ENCODE results near the gene FRMD1. TPM values are rescaled to one million over a fixed set of nuclear protein-coding genes. Genes with fewer than 3 reads are reported as not detected.

FRMD1 gene
- total and polyA plus RNA-seq, 10 of the 15 experiments (the other 5 are each of a cell fraction or from before 2014, with no cell fraction given): not detected

DNA sequence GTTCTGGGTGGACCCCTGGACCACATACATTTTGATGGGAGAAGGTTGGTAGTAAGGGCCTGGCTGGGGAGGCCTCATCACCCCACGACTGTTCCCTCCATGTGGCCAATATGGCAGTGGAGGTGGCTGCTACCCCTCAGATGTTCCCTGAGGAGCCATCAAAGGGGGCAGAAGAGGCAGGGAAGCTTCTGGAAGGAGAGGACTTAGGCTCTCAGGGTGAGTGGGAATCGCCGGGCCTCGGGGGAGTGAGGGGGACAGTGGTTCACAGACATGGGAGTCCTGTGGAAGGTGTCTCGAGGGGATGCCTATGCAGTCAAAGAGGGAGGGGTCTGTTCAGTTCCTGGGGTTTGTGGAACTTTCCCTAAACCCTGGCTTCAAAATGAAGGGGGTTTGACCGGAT is 32.9 kb upstream of the FRMD1 start:
- ChIA-PET CTCF (no interaction called here), SMC1A (ENCODE audit: uncharacterized antibody, unreplicated experiment) (interaction anchor here (0.6 kb wide), 1 partner anchor 9 kb away, joined by 3 read pairs; no protein-coding TSS in a partner anchor), POLR2A (no interaction called here), RAD21 (ENCODE audit: unreplicated experiment) (no interaction called here)
- H3K27ac ChIP-seq (ENCODE audit: control insufficient read depth, insufficient read depth): no peak overlapping the region
- ATAC-seq (no peak), DNase-seq (ENCODE audit: low read depth, low spot score) (no peak), FAIRE-seq (no peak)
- no peak overlapping the region for H3K4me2 ChIP-seq (ENCODE audit: control insufficient read depth, insufficient read depth)
- H3K4me1 ChIP-seq (ENCODE audit: control insufficient read depth, insufficient read depth, low read length): no peaks in the 10 kb centered on the region
- no peak for TF ChIP-seq TBL1XR1 (IDR thresholded peaks at IDR 0.05; ENCODE audit: low read depth, low read length)
- no peak for TF ChIP-seq LARP7 (IDR thresholded peaks at IDR 0.05)
- no peak for TF ChIP-seq CHD4 (IDR thresholded peaks at IDR 0.05)
- TF ChIP-seq KAT2A (conservative IDR thresholded peaks at IDR 0.05; ENCODE audit: control insufficient read depth, low read depth, low read length): no peak
- TF ChIP-seq GATAD2B (conservative IDR thresholded peaks at IDR 0.05; ENCODE audit: low read depth): no peak
- H3K36me3 ChIP-seq (ENCODE audit: control insufficient read depth in 2 of 2, insufficient read depth in 2 of 2, low read length in 1 of 2): no peaks in the 10 kb centered on the region
- no peak overlapping the region for H3K9ac ChIP-seq (ENCODE audit: control insufficient read depth, insufficient read depth, low read length)
- no peak overlapping the region for H3K4me3 ChIP-seq
- WGBS (ENCODE audit: insufficient coverage, insufficient replicate concordance, low lambda C conversion rate, missing lambda C conversion rate): 29% methylated on average over 6 of the region's 6 CpGs
- intact Hi-C loops (cut with micrococcal nuclease; ENCODE audit: unreplicated experiment) (no loop called here), in situ Hi-C loops (cut with MboI) (no loop called here)
- BruUV-seq (replicated peaks): no TSS peak
- H3K27me3 ChIP-seq (replicated peaks in 1 of 2; ENCODE audit: control insufficient read depth in 2 of 2, insufficient read depth in 2 of 2, low read length in 1 of 2): no peaks in the 10 kb centered on the region
- H3K9me3 ChIP-seq (replicated peaks; ENCODE audit: control insufficient read depth, insufficient read depth, low read length): no peaks in the 10 kb centered on the region
- no peak overlapping the region for H2AFZ ChIP-seq (ENCODE audit: control insufficient read depth, low read depth, low read length)
- H3K79me2 ChIP-seq (ENCODE audit: control insufficient read depth, insufficient read depth, low read length): no peaks in the 10 kb centered on the region
- no peaks in the 10 kb centered on the region for H4K20me1 ChIP-seq (ENCODE audit: control insufficient read depth, insufficient read depth)

- no peak for FAIRE-seq
- no peak for ATAC-seq
- no peak overlapping the region for H3K4me2 ChIP-seq (ENCODE audit: control insufficient read depth, insufficient read depth)
- WGBS (ENCODE audit: insufficient coverage, insufficient replicate concordance, low lambda C conversion rate, missing lambda C conversion rate): 18% methylated on average over 3 of the region's 3 CpGs
- BruUV-seq (replicated peaks): no TSS peak
- SMC1A ChIA-PET (ENCODE audit: uncharacterized antibody, unreplicated experiment): no interaction called here
- no peak overlapping the region for H3K9ac ChIP-seq (ENCODE audit: control insufficient read depth, insufficient read depth, low read length)
- H3K4me1 ChIP-seq (ENCODE audit: control insufficient read depth, insufficient read depth, low read length): no peaks in the 10 kb centered on the region
- H3K27ac ChIP-seq (ENCODE audit: control insufficient read depth, insufficient read depth): no peak overlapping the region
- DNase-seq (ENCODE audit: low read depth, low spot score): no peak
- RAD21 ChIA-PET (ENCODE audit: unreplicated experiment): no interaction called here
- H2AFZ ChIP-seq (ENCODE audit: control insufficient read depth, low read depth, low read length): no peak overlapping the region
- no peaks in the 10 kb centered on the region for H4K20me1 ChIP-seq (ENCODE audit: control insufficient read depth, insufficient read depth)
- no peaks in the 10 kb centered on the region for H3K27me3 ChIP-seq (replicated peaks in 1 of 2; ENCODE audit: control insufficient read depth in 2 of 2, insufficient read depth in 2 of 2, low read length in 1 of 2)
- POLR2A ChIA-PET: no interaction called here
- no peaks in the 10 kb centered on the region for H3K36me3 ChIP-seq (ENCODE audit: control insufficient read depth in 2 of 2, insufficient read depth in 2 of 2, low read length in 1 of 2)
- H3K79me2 ChIP-seq (ENCODE audit: control insufficient read depth, insufficient read depth, low read length): no peaks in the 10 kb centered on the region
- no peak overlapping the region for H3K4me3 ChIP-seq
- CTCF ChIA-PET: no interaction called here
- in situ Hi-C loops (cut with MboI): no loop called here
- intact Hi-C loops (cut with micrococcal nuclease; ENCODE audit: unreplicated experiment): no loop called here
- H3K9me3 ChIP-seq (replicated peaks; ENCODE audit: control insufficient read depth, insufficient read depth, low read length): no peaks in the 10 kb centered on the region
- TF ChIP-seq ETV6 (conservative IDR thresholded peaks at IDR 0.05 in 1 of 2, IDR thresholded peaks at IDR 0.05 in 1 of 2; ENCODE audit: borderline replicate concordance in 1 of 2, low read depth in 1 of 2) (no peak), MTA3 (IDR thresholded peaks at IDR 0.05; ENCODE audit: borderline replicate concordance, low read length) (no peak), PKNOX1 (IDR thresholded peaks at IDR 0.05) (no peak), RELA (IDR thresholded peaks at IDR 0.05; ENCODE audit: borderline replicate concordance, partially characterized antibody) (no peak), SMC3 (IDR thresholded peaks at IDR 0.05; ENCODE audit: borderline replicate concordance, low read length) (no peak), ZBTB40 (IDR thresholded peaks at IDR 0.05; ENCODE audit: borderline replicate concordance) (no peak), MXI1 (IDR thresholded peaks at IDR 0.05; ENCODE audit: low read depth, low read length) (no peak), NRF1 (conservative IDR thresholded peaks at IDR 0.05; ENCODE audit: low read depth, low read length) (no peak)
These were observed 31.4 kb upstream of the FRMD1 start for GRCh38 chr6:168110437-168110836.
